GF-D8 (cell line): Measurements from ENCODE around the gene NUTM2G.
"Not testable (repeated sequence)": the region's sequence is repeated elsewhere in the genome, so short reads cannot be mapped to it uniquely, and the experiment has no call there.

Source experiments
- DNase-seq: peaks from one replicate; lab custom pipeline; 2025; lab: John Stamatoyannopoulos, UW

NUTM2G gene

GRCh38 chr9:96942181-96942580 is 13.5 kb downstream of the NUTM2G start:
- not testable (repeated sequence) for DNase-seq

- DNase-seq, result not testable (repeated sequence)
Measured at GRCh38 chr9:96949346-96949745, 20.7 kb downstream of the NUTM2G start.

DNA sequence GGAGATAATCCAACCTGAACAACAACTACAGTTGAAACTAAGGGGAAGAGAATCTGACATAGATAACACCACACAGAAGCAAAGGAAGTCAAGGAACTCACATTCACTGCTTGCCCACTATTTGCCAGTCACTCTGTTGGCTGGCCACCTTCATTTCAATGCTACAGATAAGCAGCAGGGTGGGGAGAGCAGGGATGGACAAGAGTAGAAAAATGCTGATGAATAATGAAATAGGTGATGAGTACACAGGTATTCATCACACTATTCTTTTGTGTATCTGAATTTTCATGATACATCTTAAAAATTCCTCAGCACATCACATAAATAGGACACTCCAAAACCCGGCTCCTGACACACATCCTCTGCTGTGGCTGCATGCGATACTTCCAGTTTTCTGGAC is 21.9 kb downstream of the NUTM2G start:
- not testable (repeated sequence) for DNase-seq

DNA sequence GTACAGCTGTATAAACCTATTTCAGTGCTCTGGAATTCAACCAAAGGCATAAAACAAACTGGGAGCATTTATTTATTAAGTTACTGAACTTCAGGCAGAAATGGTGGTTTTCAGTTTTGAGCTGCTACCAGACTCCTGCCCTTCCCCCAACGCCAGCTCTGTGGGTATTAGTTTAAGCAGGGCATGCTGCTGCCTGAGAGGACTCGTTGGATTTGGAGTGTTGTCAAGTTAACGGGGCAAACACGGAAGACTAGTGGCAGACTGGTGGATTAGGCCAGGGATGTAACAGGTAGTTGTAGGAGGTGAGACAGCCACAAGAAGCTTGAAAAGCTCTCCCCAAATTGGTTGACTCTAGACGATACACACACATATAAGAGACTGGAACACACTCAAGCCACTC is 38.9 kb downstream of the NUTM2G start:
- DNase-seq, result not testable (repeated sequence)

- not testable (repeated sequence) for DNase-seq
Measured at GRCh38 chr9:96972552-96972951, 43.9 kb downstream of the NUTM2G start.

- not testable (repeated sequence) for DNase-seq
Measured at GRCh38 chr9:96974037-96974436, 45.4 kb downstream of the NUTM2G start.

DNA sequence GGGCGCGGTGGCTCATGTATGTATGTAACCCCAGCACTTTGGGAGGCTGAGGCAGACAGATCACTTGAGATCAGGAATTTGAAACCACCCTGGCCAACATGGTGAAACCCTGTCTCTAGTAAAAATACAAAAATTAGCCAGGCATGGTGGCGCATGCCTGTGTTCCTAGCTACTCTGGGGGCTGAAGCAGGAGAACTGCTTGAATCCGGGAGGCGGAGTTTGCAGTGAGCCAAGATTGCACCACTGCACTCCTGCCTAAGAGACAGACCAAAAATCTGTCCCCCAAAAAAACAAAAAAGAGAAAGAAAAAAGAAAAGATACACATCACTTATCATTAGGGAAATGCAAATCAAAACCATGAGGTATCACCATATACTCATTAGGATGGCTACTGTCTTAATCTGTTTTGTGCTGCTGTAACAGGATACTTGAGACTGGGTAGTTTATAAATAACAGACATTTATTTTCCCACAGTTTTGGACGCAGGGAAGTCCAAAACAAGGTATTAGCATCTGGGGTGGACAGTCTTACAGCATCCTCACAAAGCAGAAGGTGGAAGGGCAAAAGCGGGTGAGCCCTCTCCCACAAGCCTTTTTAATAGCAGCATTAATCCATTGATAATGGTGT is 55.0 kb downstream of the NUTM2G start:
- not testable (repeated sequence) for DNase-seq

DNA sequence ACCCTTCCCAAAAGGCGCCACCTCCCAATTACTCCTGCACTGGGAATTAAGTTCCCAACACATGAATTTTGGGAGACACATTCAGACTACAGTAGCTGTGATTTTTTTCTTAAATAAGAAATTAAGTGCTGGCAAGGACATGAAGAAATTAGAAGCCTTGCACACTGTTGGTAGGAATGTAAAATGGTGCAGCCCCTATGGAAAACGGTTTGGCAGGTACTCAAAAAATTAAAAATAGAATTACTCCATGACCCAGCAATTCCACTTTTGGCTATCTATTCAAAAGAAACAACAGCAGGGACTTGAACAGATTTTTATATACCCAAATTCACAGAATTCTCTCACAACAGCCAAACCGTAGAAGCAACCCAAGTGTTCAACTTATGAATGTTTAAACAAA is 55.5 kb downstream of the NUTM2G start:
- not testable (repeated sequence) for DNase-seq

DNA sequence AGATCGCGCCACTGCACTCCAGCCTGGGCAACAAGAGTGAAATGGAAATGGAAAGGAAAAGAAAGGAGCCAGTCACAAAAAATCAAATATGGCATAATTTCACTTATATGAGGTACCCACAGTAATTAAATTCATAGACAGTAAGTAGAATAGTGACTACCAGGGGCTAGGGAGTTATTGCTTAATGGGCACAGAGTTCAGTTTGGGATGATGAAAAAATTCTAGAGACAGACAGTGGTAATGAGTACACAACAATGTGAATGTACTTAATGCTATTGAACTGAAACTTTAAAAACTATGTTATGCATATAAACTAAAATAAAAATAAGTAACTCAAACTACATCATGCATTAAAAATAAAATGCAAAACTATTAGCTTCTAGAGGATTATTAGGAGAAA is 56.2 kb downstream of the NUTM2G start:
- DNase-seq, result not testable (repeated sequence)
